GM06990 (cell line): ENCODE results near the gene MAP3K7CL.
A peak's percentile ranks its signal among the peaks of the same experiment; 100 is the strongest.
"Not testable (repeated sequence)": the region's sequence is repeated elsewhere in the genome, so short reads cannot be mapped to it uniquely, and the experiment has no call there.

Experiments
- DNase-seq: peaks from one replicate; pipeline ENCODE4 v3.0.0-alpha.2; 2011; ENCODE audit not compliant: insufficient read length; ENCODE audit errors: extremely low read depth
- H3K27me3 ChIP-seq: replicated peaks from 2 replicates; pipeline ENCODE4 v1.6.0; 2011; ENCODE audit warnings: low read length; ENCODE audit not compliant: control insufficient read depth, insufficient read depth
- H3K36me3 ChIP-seq: 2 replicates; pipeline ENCODE4 v1.5.1; 2011; ENCODE audit warnings: low read length; ENCODE audit not compliant: control insufficient read depth, insufficient read depth
- H3K4me3 ChIP-seq: replicated peaks from 2 replicates; pipeline ENCODE4 v1.5.1; 2011; ENCODE audit warnings: low read depth, mild to moderate bottlenecking, control low read depth, low read length
- TF ChIP-seq, protein P1 (sequence below): IDR thresholded peaks from 2 replicates; pipeline ENCODE4 v1.5.1; 2011; ENCODE audit warnings: low read length, control low read depth, mild to moderate bottlenecking, inconsistent platforms; ENCODE audit not compliant: insufficient read depth, poor library complexity, severe bottlenecking

Gene MAP3K7CL

DNA sequence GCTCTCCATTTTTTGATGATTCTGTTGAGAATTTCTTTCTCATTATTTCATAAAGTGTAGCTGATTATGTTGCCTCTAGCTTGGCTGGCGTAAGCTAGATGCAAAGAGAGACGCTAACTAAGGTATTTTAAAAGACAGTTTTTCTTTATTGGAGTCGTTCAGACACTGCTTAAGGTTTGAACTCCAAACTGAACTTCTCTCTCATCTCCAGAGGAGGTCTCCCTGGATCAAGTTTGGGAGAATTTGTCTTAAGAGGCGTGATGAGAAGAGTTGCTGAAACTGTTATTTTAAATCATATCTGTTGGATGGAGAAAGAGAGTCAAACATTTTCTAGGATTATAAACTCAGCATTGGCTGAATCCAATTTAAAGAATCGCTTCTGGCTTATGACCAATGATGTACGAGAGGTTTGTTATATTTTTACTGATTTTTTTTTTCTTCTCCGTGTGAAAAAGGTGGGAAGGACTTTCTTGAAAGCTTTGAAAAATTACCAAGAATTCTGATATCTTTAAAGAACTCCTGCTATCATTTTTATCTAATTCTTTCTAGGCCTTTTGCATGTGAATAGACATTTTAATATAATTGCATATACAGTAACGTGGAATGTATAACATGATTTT, 34.0 kb downstream of the MAP3K7CL start:
- no peak for DNase-seq
- no peaks in the 10 kb centered on the region for H3K36me3 ChIP-seq
- no peak overlapping the region for H3K4me3 ChIP-seq
- TF ChIP-seq, protein P1, sequence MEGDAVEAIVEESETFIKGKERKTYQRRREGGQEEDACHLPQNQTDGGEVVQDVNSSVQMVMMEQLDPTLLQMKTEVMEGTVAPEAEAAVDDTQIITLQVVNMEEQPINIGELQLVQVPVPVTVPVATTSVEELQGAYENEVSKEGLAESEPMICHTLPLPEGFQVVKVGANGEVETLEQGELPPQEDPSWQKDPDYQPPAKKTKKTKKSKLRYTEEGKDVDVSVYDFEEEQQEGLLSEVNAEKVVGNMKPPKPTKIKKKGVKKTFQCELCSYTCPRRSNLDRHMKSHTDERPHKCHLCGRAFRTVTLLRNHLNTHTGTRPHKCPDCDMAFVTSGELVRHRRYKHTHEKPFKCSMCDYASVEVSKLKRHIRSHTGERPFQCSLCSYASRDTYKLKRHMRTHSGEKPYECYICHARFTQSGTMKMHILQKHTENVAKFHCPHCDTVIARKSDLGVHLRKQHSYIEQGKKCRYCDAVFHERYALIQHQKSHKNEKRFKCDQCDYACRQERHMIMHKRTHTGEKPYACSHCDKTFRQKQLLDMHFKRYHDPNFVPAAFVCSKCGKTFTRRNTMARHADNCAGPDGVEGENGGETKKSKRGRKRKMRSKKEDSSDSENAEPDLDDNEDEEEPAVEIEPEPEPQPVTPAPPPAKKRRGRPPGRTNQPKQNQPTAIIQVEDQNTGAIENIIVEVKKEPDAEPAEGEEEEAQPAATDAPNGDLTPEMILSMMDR, result peak; percentile 53
- H3K27me3 ChIP-seq, result no peaks in the 10 kb centered on the region

DNA sequence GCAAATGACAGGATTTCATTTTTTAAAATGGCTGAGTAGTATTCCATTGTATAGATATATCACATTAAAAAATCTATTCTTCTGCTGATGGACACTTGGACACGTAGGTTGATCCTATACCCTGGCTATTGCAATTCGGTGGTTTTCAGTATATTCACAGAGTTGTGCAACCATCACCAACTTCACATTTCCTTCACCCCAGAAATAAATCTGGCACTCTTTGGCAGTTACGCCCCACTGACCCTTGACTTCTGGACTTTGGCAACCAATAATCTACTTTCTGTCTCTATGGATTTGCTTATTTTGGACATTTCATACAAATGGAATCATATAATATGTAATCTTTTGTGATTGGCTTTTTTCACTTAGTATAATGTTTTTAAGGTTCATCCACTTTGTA, 35.9 kb downstream of the MAP3K7CL start:
- Histone ChIP-seq H3K36me3 (no peaks in the 10 kb centered on the region), H3K27me3 (no peaks in the 10 kb centered on the region), H3K4me3 (no peak overlapping the region)
- TF ChIP-seq, protein P1, result no peak
- no peak for DNase-seq

DNA sequence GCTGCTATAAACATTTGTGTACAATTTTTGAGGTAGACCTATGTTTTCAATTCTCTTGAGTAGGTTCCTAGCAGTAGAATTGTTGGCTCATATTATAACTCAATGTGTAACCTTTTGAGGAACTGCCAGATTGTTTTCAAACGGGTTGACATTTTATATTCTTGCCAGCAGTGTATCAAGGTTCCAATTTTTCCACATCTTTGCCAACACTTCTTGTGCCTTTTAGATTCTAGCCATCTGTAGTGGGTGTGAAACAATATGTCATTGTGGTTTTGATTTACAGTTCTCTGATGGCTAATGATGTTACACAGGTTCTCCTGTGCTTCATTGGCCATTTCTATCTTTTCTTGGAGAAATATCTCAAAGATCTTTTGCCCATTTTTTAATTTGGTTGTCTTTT, 36.4 kb downstream of the MAP3K7CL start:
- H3K36me3 ChIP-seq, result no peaks in the 10 kb centered on the region; the same call in 1 of the 2 replicates
- no peak overlapping the region for H3K4me3 ChIP-seq
- DNase-seq, result no peak
- TF ChIP-seq, protein P1, result no peak
- H3K27me3 ChIP-seq, result no peaks in the 10 kb centered on the region

DNA sequence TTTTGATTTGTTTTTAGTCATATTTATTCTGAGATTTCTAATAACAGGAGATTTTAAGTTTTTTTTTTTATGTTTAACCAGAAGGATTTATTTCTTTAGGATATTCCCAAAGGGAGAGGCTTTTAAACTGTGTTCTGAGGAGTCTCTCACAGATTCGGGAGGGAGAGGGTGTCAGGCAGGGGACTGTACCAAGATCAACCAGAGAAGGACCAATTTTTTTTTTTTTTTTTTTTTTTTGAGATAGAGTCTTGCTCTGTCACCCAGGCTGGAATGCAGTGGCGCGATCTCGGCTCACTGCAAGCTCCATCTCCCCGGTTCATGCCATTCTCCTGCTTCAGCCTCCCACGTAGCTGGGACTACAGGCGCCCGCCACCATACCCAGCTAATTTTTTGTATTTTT, 37.0 kb downstream of the MAP3K7CL start:
- not testable (repeated sequence) for DNase-seq, H3K27me3 ChIP-seq, H3K36me3 ChIP-seq, H3K4me3 ChIP-seq

DNA sequence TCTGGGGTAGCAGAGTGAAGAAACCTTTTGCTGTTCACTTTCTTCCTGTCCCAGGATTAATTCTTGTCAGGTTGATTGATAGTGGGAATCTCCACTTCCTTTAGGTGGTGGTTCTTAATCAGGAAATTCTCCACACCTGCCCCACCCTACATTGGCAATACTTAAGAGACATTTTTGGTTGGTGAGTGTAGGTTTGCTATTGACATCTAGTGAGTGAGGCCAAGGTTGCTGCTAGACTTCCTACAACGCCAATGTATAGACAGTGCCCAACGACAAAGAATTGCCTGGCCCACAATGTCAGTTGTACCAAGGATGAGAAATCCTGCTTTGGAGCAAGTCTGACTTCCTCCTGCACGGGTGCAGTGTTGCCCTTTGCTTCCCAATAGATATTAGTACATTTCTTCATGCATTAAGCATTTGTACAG, 38.5 kb downstream of the MAP3K7CL start:
- no peaks in the 10 kb centered on the region; the same call in 1 of the 2 replicates for H3K36me3 ChIP-seq
- TF ChIP-seq, protein P1, result no peak
- DNase-seq, result no peak
- H3K4me3 ChIP-seq, result no peak overlapping the region
- H3K27me3 ChIP-seq, result no peaks in the 10 kb centered on the region

DNA sequence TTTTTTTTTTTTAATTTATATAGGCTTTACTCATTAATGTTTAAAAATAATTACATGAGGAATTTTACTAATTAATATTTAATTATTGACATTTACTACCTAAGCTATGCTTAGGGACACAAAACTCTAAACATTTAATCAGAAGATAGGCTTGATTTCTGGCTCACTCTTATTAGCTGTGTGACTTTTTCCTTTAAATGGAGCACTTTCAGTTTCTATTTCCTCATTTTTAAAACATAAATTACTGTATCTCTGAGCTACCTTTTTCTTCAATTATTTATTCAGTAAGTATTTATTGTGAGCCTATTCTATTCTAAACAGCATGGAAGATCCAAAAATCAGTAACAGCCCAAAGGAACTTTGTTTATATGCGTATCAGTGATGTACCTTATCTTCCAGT, 40.5 kb downstream of the MAP3K7CL start:
- H3K27me3 ChIP-seq, result no peaks in the 10 kb centered on the region
- TF ChIP-seq, protein P1, result no peak
- H3K4me3 ChIP-seq, result no peak overlapping the region
- no peak for DNase-seq
- H3K36me3 ChIP-seq, result no peaks in the 10 kb centered on the region; the same call in 1 of the 2 replicates
